ENCODE measurements around the gene ABTB2.

The ABTB2 gene

DNA sequence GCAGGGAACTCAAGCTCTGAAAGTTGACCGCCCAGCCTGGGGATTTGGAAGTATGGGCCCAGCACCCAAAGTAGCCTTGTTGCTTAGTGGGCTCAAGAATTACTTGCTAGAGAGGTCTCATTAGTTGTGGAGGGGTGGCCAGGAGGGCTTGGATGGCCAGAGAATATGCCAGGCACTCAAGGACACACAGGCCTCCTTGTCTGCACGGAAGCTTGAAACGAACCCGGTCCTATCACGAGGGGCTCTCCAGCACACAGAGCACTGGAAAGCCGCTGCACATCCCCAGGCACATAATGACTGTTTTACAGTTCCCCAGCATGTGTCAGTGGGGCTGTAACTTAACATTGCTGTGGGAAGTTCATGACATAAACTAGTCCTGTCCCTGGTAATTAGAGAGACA, 196.4 kb downstream of the ABTB2 start:
- DNase-seq, result no peak

GRCh38 chr11:34160791-34161190, 197.0 kb downstream of the ABTB2 start:
- no peak for DNase-seq

GRCh38 chr11:34160049-34160721, 197.6 kb downstream of the ABTB2 start:
- no peak for DNase-seq

- DNase-seq, result no peak
Observed at GRCh38 chr11:34158661-34159060, 199.1 kb downstream of the ABTB2 start.

DNA sequence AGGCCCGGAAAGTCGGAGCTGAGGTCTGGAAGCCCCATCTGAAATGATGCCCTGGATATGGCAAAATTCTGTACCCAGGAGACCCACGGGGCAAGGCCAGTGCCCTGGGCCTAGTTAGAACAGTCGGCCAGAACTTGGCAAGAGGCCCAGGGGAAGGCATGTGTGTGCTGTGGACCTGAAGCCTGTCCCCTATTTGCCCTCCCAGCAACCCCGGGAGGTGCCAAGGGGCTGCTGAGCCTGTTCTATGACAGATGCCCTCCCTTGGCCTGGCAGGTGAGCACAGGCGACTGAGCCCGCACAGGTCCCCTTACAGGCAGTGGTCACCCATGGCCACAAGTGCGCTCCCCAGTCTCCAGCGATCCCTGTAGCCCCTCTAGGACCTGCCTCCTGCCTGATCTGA, 200.6 kb downstream of the ABTB2 start:
- no peak for DNase-seq

DNA sequence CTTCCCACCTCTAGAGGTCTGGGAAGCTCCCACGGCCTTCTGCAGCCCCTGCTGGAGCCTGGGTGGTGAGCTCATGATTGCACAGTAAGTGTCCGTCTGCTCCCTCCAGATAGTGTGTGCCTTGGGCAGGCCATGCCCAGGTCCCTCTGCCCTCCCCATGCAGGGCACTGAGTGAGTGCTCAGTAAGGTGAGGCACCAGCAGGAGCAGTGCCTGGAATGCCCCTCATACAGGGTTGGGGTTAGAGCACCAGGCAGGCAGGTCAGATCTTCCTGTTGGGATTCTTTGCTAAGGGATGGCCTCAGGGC, 202.1 kb downstream of the ABTB2 start:
- no peak for DNase-seq

DNA sequence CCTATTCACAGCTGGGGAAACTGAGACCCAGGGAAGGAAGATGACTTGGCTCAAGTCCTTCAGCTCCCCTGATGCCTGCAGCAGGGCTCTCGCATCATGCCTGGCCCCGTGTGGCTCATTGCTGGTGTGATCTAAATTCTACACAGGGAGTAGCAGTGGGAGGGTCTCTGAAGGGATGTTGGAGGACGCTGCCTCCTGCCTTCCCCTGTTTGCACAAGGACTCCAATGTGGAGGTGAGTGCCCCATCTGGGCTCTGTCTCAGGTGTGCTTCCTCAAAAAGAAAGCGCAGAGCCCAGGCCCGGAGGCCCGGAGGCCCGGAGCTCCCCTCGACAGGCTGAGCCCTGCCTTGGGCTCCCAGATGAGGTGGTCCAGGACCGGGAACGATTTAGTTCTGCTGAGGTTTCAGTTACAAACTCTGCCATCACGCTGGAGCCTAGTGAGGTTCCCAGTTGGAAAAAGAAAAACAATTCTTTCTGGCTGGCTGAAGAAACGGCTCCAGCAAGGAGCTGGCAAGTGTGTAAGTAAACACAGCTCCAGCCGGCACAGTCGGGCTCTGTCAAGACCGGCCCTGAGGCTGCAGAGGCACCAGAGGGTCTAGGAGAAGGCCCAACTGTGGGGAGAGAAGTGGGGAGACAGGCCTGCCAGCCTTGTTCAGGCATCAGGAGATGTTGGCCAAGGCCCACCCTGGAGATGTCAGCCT, 202.6 kb downstream of the ABTB2 start:
- DNase-seq, result no peak

- DNase-seq, result no peak
Observed at GRCh38 chr11:34154059-34154875, 203.5 kb downstream of the ABTB2 start.

DNA sequence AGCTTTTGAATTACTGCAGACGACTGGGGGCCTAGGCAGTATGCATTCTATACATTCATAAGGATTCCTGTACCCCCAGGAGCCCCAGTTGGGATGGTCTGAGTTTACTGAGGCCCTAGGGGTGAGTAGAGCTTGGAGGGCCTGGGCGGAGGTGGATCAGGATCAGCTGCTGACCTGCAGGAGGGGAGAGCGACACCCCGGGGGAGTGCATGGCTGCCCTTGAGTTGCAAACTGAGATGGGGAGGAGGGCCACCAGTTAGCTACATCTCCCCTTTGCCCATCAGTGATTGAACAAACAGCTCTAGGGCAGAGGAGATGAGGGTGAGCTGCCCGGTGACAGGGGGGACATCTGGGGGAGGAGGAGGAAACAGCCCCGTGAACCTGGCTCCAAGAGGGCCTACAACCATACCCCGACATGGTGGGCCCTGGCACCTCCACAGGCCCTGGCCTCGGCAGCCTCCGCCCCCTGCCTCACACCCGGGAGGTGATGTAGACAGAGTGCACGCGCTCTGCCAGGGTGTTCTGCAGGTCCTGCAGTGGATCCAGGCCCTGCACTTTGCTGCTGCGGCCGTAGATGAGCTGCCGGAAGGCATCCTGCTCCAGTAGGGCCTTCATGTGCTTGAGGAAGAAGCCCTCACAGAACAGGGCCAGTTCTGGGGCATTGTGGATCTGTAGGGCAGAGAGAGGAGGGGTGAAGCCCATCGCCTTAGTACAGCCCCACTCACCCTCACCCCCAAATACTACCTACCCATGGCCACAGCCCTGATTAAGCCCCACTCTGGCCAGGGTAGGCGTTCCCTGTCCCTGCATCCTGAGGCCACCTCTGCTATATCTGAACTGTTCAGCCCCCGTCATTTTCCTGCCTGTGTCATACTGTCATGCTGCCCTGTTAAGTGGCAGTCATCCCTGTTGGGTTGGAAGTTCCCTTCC, 205.6 kb downstream of the ABTB2 start:
- no peak for DNase-seq

- DNase-seq, result no peak
Observed at GRCh38 chr11:34151166-34151565, 206.6 kb downstream of the ABTB2 start.

GRCh38 chr11:34150494-34151151, 207.2 kb downstream of the ABTB2 start:
- no peak for DNase-seq

GRCh38 chr11:34149786-34150185, 208.0 kb downstream of the ABTB2 start:
- no peak for DNase-seq

GRCh38 chr11:34149274-34149673, 208.5 kb downstream of the ABTB2 start:
- no peak for DNase-seq

DNA sequence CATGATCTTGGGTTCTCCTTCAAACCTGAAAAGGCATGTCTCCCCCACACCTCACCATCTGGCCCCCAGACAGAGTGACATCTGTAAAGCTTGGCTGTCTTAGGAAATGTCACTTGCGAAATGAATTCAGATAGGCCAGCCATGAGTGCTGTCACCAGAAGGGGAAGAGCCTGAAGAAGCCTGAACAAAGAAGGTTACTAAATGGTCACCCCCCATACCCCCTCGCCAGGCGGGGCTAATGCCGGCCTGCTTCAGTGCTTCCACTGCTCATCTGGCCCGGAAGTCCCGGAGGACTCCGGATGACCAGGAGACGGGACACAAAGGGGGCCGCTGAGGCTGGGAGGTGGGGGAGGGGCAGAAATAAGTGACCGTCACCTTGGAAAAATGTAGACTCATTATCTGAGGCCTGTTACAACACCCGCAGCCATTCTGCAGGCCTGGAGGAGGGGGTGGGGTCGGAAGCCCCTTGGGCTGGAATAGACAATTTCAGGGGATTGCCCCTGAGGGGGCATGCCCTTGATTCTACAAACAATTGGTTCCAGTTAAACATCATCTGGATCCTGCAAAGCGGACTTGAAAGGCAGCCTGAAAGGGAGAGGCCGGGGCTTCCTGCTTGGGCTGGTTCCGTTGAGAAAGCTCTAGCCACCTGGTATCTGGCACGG, 209.2 kb downstream of the ABTB2 start:
- DNase-seq, result no peak

DNA sequence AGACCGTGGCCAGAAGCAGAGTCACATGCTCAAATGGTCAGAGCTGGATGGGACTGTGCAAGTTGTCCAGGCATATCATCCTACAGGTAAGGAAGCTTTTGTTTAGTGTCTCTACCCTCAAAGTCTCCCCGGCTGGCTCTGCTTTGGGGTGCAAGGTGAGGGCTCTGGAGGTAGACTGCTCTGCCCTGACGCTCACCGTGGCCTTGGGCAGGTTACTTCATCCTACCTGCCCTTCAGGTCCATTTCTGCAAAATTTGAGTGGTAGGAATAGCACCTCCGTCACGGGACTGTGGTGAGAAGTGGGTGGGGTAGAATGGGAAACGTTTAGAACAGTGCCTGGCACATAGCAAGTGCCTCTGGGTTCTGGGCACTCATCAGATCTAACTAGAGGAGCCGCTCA, 210.2 kb downstream of the ABTB2 start:
- DNase-seq, result no peak

DNA sequence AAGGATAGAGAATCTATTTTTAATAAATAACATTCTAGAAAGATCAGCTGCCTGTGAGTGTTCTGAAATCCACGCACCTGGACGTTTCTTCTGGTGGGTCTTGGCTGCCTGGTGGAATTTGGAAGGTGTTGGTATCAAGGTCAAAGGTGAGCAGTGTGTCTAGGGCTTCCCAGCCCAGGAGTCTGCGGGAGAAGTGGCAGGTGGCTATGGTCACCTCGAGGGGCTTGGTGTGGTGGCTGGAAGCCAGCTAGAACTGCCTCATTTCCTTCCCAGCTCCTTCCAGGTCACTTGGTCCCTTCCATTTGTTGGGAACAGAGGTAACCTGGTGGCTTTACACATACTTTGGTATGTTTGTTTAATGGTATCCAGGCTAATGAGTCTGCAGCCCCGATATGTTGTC, 210.9 kb downstream of the ABTB2 start:
- DNase-seq, result no peak

GRCh38 chr11:34146411-34146810, 211.4 kb downstream of the ABTB2 start:
- DNase-seq, result no peak

DNA sequence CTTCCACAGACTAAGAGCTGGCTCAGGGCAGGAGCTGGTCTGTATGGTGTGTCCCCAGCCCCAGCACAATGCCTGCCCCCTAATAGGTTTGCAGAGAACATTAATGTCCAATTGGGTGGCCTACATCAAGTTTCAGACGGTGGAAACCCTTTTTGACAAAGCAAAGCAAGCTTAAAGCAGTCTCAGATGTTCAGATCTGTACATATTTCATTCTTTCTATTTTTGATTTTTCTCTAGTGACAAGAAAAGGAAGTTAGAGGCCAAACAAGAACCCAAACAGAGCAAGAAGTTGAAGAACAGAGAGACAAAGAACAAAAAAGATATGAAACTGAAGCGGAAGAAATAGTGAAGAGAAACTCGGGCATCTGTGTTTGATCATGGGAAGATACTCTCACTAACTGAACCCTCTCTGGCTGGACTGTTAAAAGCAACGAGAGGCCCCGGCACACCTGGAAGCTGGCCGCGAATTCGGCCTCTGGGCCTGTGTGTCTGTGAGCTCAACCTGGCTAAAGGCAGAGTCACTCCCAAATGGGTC, 211.9 kb downstream of the ABTB2 start:
- DNase-seq, result no peak

DNA sequence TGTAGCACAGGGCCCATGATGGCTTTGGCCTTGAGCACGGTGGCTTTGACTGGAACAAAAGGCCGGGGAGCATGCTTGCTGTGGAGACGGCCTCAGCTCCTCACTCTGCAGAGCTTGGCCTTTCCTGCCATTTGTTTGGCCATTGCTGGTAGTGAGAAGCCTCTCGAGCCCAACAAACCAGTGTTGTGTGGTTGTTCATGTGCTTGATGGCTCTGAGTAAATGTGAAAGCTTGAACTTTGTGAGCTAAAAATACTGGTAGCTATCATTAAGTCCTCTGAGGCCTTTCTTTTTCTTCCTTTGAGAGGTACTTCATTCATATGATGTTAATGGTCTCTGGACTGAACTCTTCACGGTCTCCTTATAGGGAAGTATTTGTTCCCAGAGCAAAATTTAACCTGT, 212.7 kb downstream of the ABTB2 start:
- no peak for DNase-seq

GRCh38 chr11:34143048-34143447, 214.8 kb downstream of the ABTB2 start:
- no peak for DNase-seq

- no peak for DNase-seq
Observed at GRCh38 chr11:34140149-34140548, 217.7 kb downstream of the ABTB2 start.

GRCh38 chr11:34139346-34139745, 218.5 kb downstream of the ABTB2 start:
- DNase-seq, result no peak

All from stimulated activated CD4-positive, alpha-beta T cell treated with anti-CD3 and anti-CD28 coated beads, Interleukin-4, amount 100 ng/mL, for 24 hours (primary cell).